Left ventricle myocardium inferior (tissue), 1 donor: Measurements from ENCODE around the gene SLC43A2. TPM values are rescaled to one million over a fixed set of nuclear protein-coding genes. Genes with fewer than 3 reads are reported as not detected.
"Not testable (repeated sequence)": the region's sequence is repeated elsewhere in the genome, so short reads cannot be mapped to it uniquely, and the experiment has no call there.

Experiments
- DNase-seq: peaks from one replicate; pipeline ENCODE4 v3.0.0-alpha.2; 2020
- H3K27ac ChIP-seq: fragments of 200-600 bp; replicated peaks from 2 replicates; pipeline ENCODE4 v1.8.0; 2021
- H3K27me3 ChIP-seq: fragments of 200-600 bp; 2 replicates; pipeline ENCODE4 v1.8.0; 2021; ENCODE audit warnings: low read depth
- H3K36me3 ChIP-seq: fragments of 200-600 bp; 2 replicates; pipeline ENCODE4 v1.8.0; 2021
- H3K4me1 ChIP-seq: fragments of 200-600 bp; 2 replicates; pipeline ENCODE4 v1.8.0; 2021
- H3K4me3 ChIP-seq: fragments of 200-600 bp; 2 replicates; pipeline ENCODE4 v1.8.0; 2021; ENCODE audit warnings: mild to moderate bottlenecking, moderate library complexity
- H3K9me3 ChIP-seq: fragments of 200-600 bp; replicated peaks from 2 replicates; pipeline ENCODE4 v1.8.0; 2021
- intact Hi-C: fragments of 100-400 bp; cut with micrococcal nuclease; formaldehyde crosslinking; loops from one replicate; pipeline ENCODE4 v1.11.0; 2022
- total RNA-seq: library from RNA; stranded (reverse); fragmentation: NEBNext Ultra II Directional; extraction: Animal tissue kit (Norgen Biotek cat#: 25700); gene quantifications from one replicate; pipeline ENCODE4 v1.2.1, GENCODE V29; 2021
- TF ChIP-seq, protein P1 (sequence below): fragments of 200-600 bp; IDR thresholded peaks from 2 replicates; pipeline ENCODE4 v1.8.0; 2021; ENCODE audit warnings: antibody characterized with exemption, mild to moderate bottlenecking, borderline replicate concordance
- donor health status: DM: no; HTN: yes; CAD: no; lungs with severe emphysema.

Gene SLC43A2
- total RNA-seq, 1 donor from 2014 or later: 4.0 TPM

DNA sequence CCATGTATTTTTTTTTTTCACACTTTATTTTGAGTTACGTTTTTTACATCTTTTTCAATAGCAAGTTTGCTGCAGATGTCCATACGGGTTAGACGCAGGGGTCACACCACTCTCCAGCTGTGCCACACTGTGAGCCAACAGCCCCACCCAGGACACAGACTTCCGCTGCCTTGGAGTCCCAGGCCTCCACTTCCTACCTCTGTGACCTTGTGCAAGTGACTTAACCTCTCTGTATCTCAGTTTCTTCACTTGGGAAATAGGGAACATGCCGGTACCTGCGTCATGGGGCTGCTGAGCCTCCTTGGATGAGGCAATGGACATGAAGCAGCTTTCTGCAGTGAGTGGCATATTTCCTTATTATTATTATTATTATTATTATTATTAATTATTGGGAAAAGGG is 62.8 kb downstream of the SLC43A2 start:
- Histone ChIP-seq H3K27ac (no peak overlapping the region), H3K27me3 (no peaks in the 10 kb centered on the region), H3K36me3 (no peaks in the 10 kb centered on the region), H3K4me1 (peaks cover 18% of the 10 kb centered on the region), H3K9me3 (no peaks in the 10 kb centered on the region), H3K4me3 (no peak overlapping the region)
- intact Hi-C loops: no loop called here
- DNase-seq: no peak
- TF ChIP-seq, protein P1, sequence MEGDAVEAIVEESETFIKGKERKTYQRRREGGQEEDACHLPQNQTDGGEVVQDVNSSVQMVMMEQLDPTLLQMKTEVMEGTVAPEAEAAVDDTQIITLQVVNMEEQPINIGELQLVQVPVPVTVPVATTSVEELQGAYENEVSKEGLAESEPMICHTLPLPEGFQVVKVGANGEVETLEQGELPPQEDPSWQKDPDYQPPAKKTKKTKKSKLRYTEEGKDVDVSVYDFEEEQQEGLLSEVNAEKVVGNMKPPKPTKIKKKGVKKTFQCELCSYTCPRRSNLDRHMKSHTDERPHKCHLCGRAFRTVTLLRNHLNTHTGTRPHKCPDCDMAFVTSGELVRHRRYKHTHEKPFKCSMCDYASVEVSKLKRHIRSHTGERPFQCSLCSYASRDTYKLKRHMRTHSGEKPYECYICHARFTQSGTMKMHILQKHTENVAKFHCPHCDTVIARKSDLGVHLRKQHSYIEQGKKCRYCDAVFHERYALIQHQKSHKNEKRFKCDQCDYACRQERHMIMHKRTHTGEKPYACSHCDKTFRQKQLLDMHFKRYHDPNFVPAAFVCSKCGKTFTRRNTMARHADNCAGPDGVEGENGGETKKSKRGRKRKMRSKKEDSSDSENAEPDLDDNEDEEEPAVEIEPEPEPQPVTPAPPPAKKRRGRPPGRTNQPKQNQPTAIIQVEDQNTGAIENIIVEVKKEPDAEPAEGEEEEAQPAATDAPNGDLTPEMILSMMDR: no peak

DNA sequence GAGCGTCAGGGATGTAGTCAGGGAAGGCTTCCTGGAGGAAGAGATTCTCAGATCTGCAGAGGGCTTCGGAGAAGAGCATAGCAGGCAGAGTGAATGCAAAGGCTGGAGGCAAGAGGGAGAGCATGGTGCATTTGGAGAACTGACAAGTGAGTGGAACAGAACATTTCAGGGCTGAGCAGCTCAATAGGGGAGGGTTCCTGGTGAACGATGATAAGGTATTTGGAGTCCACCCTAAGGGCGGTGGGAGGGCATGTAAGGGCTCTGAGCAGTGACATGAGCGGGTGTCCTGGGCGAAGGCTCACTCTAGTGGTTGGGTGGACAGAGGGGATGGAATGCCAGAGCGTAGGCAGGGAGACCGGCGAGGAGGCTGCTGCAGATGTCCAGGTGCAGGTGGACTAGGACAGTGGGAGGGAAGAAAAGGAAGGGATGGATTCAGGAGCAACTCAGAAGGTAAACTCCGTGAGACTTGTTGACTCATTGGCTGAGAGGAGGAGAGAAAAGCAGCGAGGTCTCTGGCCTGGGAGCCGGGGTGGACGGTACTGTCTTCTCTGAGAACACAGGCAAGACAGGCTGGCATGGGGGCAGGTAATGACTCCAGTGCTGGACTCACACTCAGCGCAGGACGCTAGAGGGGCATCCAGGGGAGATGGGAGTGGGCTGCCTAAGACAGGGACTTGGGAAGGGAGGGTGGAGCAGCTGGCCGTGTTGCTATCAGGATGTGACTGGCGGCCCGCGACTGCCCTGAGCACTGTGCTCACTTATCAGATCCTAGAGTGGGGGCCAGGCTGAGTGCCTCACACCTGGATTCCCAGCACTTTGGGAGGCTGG is 64.6 kb downstream of the SLC43A2 start:
- peaks cover 37% of the 10 kb centered on the region for H3K4me1 ChIP-seq
- intact Hi-C loops: no loop called here
- H3K27me3 ChIP-seq: no peaks in the 10 kb centered on the region
- no peak for DNase-seq
- no peaks in the 10 kb centered on the region for H3K9me3 ChIP-seq
- no peaks in the 10 kb centered on the region for H3K36me3 ChIP-seq
- no peak overlapping the region for H3K27ac ChIP-seq
- H3K4me3 ChIP-seq: no peak overlapping the region
- TF ChIP-seq, protein P1: no peak

DNA sequence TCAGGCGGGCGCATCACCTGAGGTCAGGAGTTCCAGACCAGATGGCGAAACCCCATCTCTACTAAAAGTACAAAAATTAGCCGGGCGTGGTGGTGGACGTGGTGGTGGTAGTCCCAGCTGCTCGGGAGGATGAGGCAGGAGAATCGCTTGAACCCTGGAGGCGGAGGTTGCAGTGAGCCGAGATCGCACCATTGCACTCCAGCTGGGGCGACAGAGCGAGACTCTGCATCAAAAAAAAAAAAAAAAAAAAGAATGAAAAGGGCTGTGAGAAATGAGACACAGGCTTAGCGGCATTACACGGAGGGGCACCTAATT is 65.2 kb downstream of the SLC43A2 start:
- H3K27ac ChIP-seq, DNase-seq, H3K27me3 ChIP-seq, H3K36me3 ChIP-seq, H3K9me3 ChIP-seq, intact Hi-C loops: not testable (repeated sequence)
- Histone ChIP-seq H3K4me1 (peaks cover 39% of the 10 kb centered on the region), H3K4me3 (peak overlapping the region; percentile 90)

DNA sequence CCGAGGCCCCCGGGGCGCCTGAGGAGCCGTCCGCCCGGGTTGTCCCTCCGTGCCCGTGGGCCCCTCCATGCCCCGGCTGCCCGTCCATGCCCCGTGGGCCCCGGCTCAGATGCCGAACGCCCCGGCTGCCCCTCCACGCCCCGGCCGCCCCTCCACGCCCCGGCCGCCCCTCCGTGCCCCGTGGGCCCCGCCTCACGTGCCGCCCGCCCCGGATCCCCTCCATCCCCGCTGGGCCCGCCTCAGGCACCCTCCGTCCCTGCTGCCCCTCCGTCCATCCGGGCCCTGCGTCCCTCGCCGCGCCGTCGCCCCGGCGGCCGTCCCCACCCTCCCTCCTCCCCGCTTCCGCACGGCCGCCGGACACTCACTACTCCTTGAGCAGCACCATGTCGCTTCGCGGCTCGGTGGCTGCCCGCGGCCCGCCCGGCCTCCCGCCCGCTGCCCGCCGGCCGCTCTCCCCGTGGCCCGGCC is 66.4 kb downstream of the SLC43A2 start:
- Histone ChIP-seq H3K27me3 (no peaks in the 10 kb centered on the region), H3K4me3 (peak overlapping the region; percentile 90), H3K27ac (peak overlapping the region; percentile 91), H3K4me1 (peaks cover 39% of the 10 kb centered on the region), H3K9me3 (no peaks in the 10 kb centered on the region), H3K36me3 (peaks cover 6% of the 10 kb centered on the region)
- intact Hi-C loops: no loop called here
- TF ChIP-seq, protein P1: no peak
- DNase-seq: peak; percentile 51

DNA sequence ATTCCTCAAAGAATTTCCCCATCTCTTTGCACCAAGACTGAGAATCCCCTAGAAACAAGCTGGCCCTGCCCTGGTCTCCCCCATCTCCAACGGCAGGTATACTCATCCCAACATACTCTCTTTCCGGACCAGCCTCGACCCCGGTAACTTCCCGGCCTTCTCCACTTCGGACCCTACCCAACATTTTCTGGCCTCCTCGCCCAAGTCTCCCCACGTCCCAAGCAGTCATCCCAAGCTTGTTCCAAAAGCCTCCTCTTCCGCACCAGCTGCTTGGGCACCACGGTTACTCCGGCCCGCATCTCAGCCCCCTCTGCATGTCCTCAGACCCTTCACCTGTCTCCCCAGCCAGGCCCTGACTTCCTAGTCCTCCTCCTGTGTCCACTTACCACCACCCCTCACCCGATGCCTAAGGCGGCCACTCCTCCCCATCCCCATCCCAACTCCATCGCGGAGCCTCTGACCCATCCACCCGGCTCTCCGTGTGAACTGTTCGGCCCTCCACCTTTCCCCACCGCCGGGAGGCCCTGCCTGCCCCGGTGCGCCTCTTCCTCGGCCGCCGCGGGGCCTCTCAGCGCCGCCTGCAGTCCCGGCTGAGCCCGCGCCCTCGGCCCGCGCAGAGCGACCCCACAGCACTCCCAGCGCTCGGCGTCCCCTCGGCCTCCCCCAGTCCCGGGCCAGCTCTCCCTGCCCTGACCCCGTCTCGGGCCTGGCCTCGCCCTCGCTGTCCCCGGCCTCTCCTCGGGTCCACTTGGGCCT is 67.0 kb downstream of the SLC43A2 start:
- Histone ChIP-seq H3K27ac (peak overlapping the region; percentile 91), H3K27me3 (no peaks in the 10 kb centered on the region), H3K9me3 (no peaks in the 10 kb centered on the region), H3K4me1 (peaks cover 39% of the 10 kb centered on the region), H3K4me3 (peak overlapping the region; percentile 90), H3K36me3 (peaks cover 8% of the 10 kb centered on the region)
- intact Hi-C loops: no loop called here
- TF ChIP-seq, protein P1: peak; percentile 43
- DNase-seq: no peak
